Measurements from ENCODE around the gene FAM118A.
"Not testable (repeated sequence)": the region's sequence is repeated elsewhere in the genome, so short reads cannot be mapped to it uniquely, and the experiment has no call there.

Gene FAM118A

GRCh38 chr22:45310331-45310976 is 720 bp downstream of the FAM118A start:
- DNase-seq (ENCODE audit: low spot score), result no peak

GRCh38 chr22:45310977-45311531 is 1.3 kb downstream of the FAM118A start:
- DNase-seq (ENCODE audit: low spot score), result peak; percentile 26

GRCh38 chr22:45312415-45312814 is 2.7 kb downstream of the FAM118A start:
- no peak for DNase-seq (ENCODE audit: low spot score)

- peak; percentile 16 for DNase-seq (ENCODE audit: low spot score)
Measured at GRCh38 chr22:45312856-45313255, 3.1 kb downstream of the FAM118A start.

- peak; percentile 74 for DNase-seq (ENCODE audit: low spot score)
Measured at GRCh38 chr22:45314054-45314721, 4.5 kb downstream of the FAM118A start.

- DNase-seq (ENCODE audit: low spot score), result peak; percentile 77
Measured at GRCh38 chr22:45314786-45315185, 5.1 kb downstream of the FAM118A start.

GRCh38 chr22:45316796-45317526 is 7.2 kb downstream of the FAM118A start:
- no peak for DNase-seq (ENCODE audit: low spot score)

GRCh38 chr22:45317551-45318167 is 7.9 kb downstream of the FAM118A start:
- DNase-seq (ENCODE audit: low spot score), result no peak

GRCh38 chr22:45318168-45318557 is 8.4 kb downstream of the FAM118A start:
- DNase-seq (ENCODE audit: low spot score), result peak; percentile 69

- no peak for DNase-seq (ENCODE audit: low spot score)
Measured at GRCh38 chr22:45318558-45319323, 9.0 kb downstream of the FAM118A start.

GRCh38 chr22:45319324-45319685 is 9.6 kb downstream of the FAM118A start:
- DNase-seq (ENCODE audit: low spot score), result no peak

- DNase-seq (ENCODE audit: low spot score), result no peak
Measured at GRCh38 chr22:45320357-45320976, 10.7 kb downstream of the FAM118A start.

- no peak for DNase-seq (ENCODE audit: low spot score)
Measured at GRCh38 chr22:45321827-45322226, 12.1 kb downstream of the FAM118A start.

- no peak for DNase-seq (ENCODE audit: low spot score)
Measured at GRCh38 chr22:45322873-45323525, 13.3 kb downstream of the FAM118A start.

- no peak for DNase-seq (ENCODE audit: low spot score)
Measured at GRCh38 chr22:45323695-45324094, 14.0 kb downstream of the FAM118A start.

- DNase-seq (ENCODE audit: low spot score), result no peak
Measured at GRCh38 chr22:45324311-45324711, 14.6 kb downstream of the FAM118A start.

- not testable (repeated sequence) for DNase-seq (ENCODE audit: low spot score)
Measured at GRCh38 chr22:45328261-45328660, 18.5 kb downstream of the FAM118A start.

GRCh38 chr22:45328822-45329529 is 19.2 kb downstream of the FAM118A start:
- peak; percentile 77 for DNase-seq (ENCODE audit: low spot score)

- peak; percentile 36 for DNase-seq (ENCODE audit: low spot score)
Measured at GRCh38 chr22:45329530-45329936, 19.8 kb downstream of the FAM118A start.

- no peak for DNase-seq (ENCODE audit: low spot score)
Measured at GRCh38 chr22:45330548-45330947, 20.8 kb downstream of the FAM118A start.
